Left lung (tissue), 10 donors: ENCODE results near the gene CA14. TPM values are rescaled to one million over a fixed set of nuclear protein-coding genes. Genes with fewer than 3 reads are reported as not detected.
"Not testable (repeated sequence)": the region's sequence is repeated elsewhere in the genome, so short reads cannot be mapped to it uniquely, and the experiment has no call there.

Experiments used
- ATAC-seq: fragments of 200-7000 bp; cut with Tn5 transposase; one replicate; pipeline ENCODE4 v1.9.1; 2020; ENCODE audit warnings: moderate library complexity
- DNase-seq, 4 donors: peaks; one replicate each; pipeline ENCODE4 v3.0.0-alpha.2; 2013 to 2020
- H3K27ac ChIP-seq, 2 donors: fragments of 200-600 bp; sonication (generic) in 1 of 2; one replicate each; pipeline versions ENCODE4 v1.5.0 to v1.8.0; 2020 to 2021
- H3K27me3 ChIP-seq, 2 donors: fragments of 200-600 bp; sonication (generic) in 1 of 2; one replicate each; pipeline versions ENCODE4 v1.5.0 to v1.8.0; 2020 to 2021
- H3K36me3 ChIP-seq, 2 donors: fragments of 200-600 bp; sonication (generic) in 1 of 2; one replicate each; pipeline versions ENCODE4 v1.5.0 to v1.8.0; 2020 to 2021
- H3K4me1 ChIP-seq, 2 donors: fragments of 200-600 bp; one replicate each; pipeline ENCODE4 v1.8.0; 2021
- H3K4me3 ChIP-seq, 2 donors: fragments of 200-600 bp; sonication (generic) in 1 of 2; one replicate each; pipeline versions ENCODE4 v1.5.0 to v1.8.0; 2020 to 2021; ENCODE audit warnings: mild to moderate bottlenecking in 1 of 2
- H3K9me3 ChIP-seq, 2 donors: fragments of 200-600 bp; sonication (generic) in 1 of 2; one replicate each; pipeline versions ENCODE4 v1.5.0 to v1.8.0; 2020 to 2021
- intact Hi-C, 2 donors: fragments of 100-400 bp; cut with DNase I; formaldehyde crosslinking; loops; one replicate each; pipeline versions ENCODE4 v1.11.2 to v1.14.2; 2022
- polyA plus RNA-seq, 6 donors: library from polyadenylated mRNA; unstranded; fragments of 120-200 nt; gene quantifications; one replicate each; pipeline ENCODE4 v1.2.1, GENCODE V29; 2013; ENCODE audit not compliant: insufficient read length in 6 of 6
- total RNA-seq, 2 donors: library from RNA; stranded (reverse); fragmentation: NEBNext Ultra II Directional; extraction: Animal tissue kit (Norgen Biotek cat#: 25700); gene quantifications; one replicate each; pipeline ENCODE4 v1.2.1, GENCODE V29; 2021
- TF ChIP-seq, protein P1 (sequence below), 2 donors: fragments of 200-600 bp; sonication (generic) in 1 of 2; IDR thresholded peaks; one replicate each; pipeline versions ENCODE4 v1.5.0 to v1.8.0; 2021; ENCODE audit warnings: antibody characterized with exemption in 2 of 2
- donor health status: DM: no; HTN: yes; CAD: no.
- donor health status: DM: no; HTN: no; CAD: no.

CA14 gene
- total and polyA plus RNA-seq, 8 donors = 0.18 to 5.7 (median 4.5) TPM

DNA sequence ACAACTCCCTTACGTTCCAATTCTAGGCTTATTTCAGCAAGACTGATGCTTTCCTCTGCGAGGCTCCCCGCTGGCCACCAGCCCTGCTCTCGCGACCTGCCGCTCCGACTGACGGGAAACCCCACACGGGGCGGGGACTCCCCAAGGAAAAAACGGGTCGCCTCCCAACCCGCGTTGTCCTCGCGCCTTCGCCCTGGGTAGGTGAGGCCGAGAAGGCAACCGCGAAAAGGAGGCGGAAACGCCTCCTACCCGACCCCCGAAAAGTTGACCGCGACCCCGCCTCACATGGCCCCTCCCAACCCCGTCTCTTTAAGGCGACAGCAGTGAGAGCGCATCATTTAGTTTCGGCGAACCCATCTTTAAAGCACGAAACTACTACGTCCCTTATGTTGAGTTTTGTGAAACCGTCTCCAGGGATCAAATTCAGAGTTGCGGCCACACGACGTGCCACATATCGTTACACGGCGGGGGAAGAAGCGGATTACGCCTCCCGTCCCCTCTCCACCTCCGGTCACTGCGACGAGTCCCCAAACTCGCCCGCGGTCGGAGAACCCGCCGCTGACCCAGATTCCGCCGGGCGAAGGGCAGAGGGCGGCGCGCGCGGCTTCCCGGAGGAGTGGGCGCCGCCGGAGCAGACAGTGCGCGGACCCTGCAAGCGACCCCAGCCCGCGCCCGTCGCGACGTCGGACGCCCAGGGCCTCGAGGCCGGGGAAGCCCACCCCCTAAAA is 22.8 kb upstream of the CA14 start:
- ATAC-seq = peak; percentile 72
- H3K36me3 ChIP-seq = peaks cover 0 to 15% of the 10 kb centered on the region in 2 donors
- intact Hi-C loops = no loop called here

GRCh38 chr1:150235294-150235851 is 22.2 kb upstream of the CA14 start:
- ATAC-seq = peak; percentile 5

More for the DNA sequence above, 22.8 kb upstream of the CA14 start:
- Histone ChIP-seq H3K27ac (peak overlapping the region; percentile 92 to 98), H3K4me3 (peak overlapping the region; percentile 71 to 75), H3K9me3 (no peaks in the 10 kb centered on the region), H3K4me1 (peaks cover 8 to 24% of the 10 kb centered on the region in 2 donors), H3K27me3 (no peaks in the 10 kb centered on the region)
- peak; percentile 80 to 95 (median 89) for DNase-seq
- TF ChIP-seq, protein P1, sequence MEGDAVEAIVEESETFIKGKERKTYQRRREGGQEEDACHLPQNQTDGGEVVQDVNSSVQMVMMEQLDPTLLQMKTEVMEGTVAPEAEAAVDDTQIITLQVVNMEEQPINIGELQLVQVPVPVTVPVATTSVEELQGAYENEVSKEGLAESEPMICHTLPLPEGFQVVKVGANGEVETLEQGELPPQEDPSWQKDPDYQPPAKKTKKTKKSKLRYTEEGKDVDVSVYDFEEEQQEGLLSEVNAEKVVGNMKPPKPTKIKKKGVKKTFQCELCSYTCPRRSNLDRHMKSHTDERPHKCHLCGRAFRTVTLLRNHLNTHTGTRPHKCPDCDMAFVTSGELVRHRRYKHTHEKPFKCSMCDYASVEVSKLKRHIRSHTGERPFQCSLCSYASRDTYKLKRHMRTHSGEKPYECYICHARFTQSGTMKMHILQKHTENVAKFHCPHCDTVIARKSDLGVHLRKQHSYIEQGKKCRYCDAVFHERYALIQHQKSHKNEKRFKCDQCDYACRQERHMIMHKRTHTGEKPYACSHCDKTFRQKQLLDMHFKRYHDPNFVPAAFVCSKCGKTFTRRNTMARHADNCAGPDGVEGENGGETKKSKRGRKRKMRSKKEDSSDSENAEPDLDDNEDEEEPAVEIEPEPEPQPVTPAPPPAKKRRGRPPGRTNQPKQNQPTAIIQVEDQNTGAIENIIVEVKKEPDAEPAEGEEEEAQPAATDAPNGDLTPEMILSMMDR (IDR thresholded peaks at IDR 0.05) = no peak

GRCh38 chr1:150235852-150236613 is 21.5 kb upstream of the CA14 start, which contains the start of gene ANP32E:
Gene ANP32E, minus strand, starts transcription at chr1:150236112. Its CDS starts 326 bp downstream, at chr1:150235786.
- H3K27me3 ChIP-seq = no peaks in the 10 kb centered on the region
- DNase-seq = peak; percentile 94 to 99 (median 96)
- peak; percentile 89 for ATAC-seq
- peaks cover 0 to 3% of the 10 kb centered on the region in 2 donors for H3K36me3 ChIP-seq
- H3K4me1 ChIP-seq = peaks cover 8 to 24% of the 10 kb centered on the region in 2 donors
- H3K27ac ChIP-seq = peak within 1 kb of the TSS; percentile 92 to 98
- TF ChIP-seq, protein P1 (IDR thresholded peaks at IDR 0.05) = no peak
- H3K4me3 ChIP-seq = peak within 1 kb of the TSS; percentile 71 to 75
- no peaks in the 10 kb centered on the region for H3K9me3 ChIP-seq
- intact Hi-C loops = no loop called here

More at GRCh38 chr1:150235294-150235851, 22.2 kb upstream of the CA14 start:
- no peaks in the 10 kb centered on the region for H3K9me3 ChIP-seq
- peaks cover 8 to 24% of the 10 kb centered on the region in 2 donors for H3K4me1 ChIP-seq
- TF ChIP-seq, protein P1 (IDR thresholded peaks at IDR 0.05) = no peak
- H3K4me3 ChIP-seq = peak overlapping the region; percentile 71 to 75
- peak in 2 of 4 donors; percentile 36 to 46 for DNase-seq
- peak overlapping the region; percentile 92 to 98 for H3K27ac ChIP-seq
- H3K36me3 ChIP-seq = peaks cover 0 to 10% of the 10 kb centered on the region in 2 donors
- intact Hi-C loops = no loop called here
- H3K27me3 ChIP-seq = no peaks in the 10 kb centered on the region

GRCh38 chr1:150236614-150237100 is 20.9 kb upstream of the CA14 start:
- intact Hi-C loops = no loop called here
- ATAC-seq = no peak
- no peaks in the 10 kb centered on the region for H3K27me3 ChIP-seq
- TF ChIP-seq, protein P1 (IDR thresholded peaks at IDR 0.05) = no peak
- DNase-seq = no peak
- peaks cover 8 to 24% of the 10 kb centered on the region in 2 donors for H3K4me1 ChIP-seq
- H3K36me3 ChIP-seq = no peaks in the 10 kb centered on the region
- no peaks in the 10 kb centered on the region for H3K9me3 ChIP-seq
- peak overlapping the region; percentile 35 to 75 for H3K4me3 ChIP-seq
- peak overlapping the region in 1 of 2 donors; percentile 92 for H3K27ac ChIP-seq

GRCh38 chr1:150237176-150237575 is 20.4 kb upstream of the CA14 start:
- H3K4me3 ChIP-seq, H3K27ac ChIP-seq, H3K9me3 ChIP-seq, ATAC-seq, H3K36me3 ChIP-seq, DNase-seq, intact Hi-C loops, H3K27me3 ChIP-seq: not testable (repeated sequence)
- H3K4me1 ChIP-seq = peaks cover 8 to 24% of the 10 kb centered on the region in 2 donors
